ENCODE results near the gene DPH2. TPM values are rescaled to one million over a fixed set of nuclear protein-coding genes. Genes with fewer than 3 reads are reported as not detected.

DPH2 gene
- total RNA-seq, 1 donor, result 6.7 TPM

DNA sequence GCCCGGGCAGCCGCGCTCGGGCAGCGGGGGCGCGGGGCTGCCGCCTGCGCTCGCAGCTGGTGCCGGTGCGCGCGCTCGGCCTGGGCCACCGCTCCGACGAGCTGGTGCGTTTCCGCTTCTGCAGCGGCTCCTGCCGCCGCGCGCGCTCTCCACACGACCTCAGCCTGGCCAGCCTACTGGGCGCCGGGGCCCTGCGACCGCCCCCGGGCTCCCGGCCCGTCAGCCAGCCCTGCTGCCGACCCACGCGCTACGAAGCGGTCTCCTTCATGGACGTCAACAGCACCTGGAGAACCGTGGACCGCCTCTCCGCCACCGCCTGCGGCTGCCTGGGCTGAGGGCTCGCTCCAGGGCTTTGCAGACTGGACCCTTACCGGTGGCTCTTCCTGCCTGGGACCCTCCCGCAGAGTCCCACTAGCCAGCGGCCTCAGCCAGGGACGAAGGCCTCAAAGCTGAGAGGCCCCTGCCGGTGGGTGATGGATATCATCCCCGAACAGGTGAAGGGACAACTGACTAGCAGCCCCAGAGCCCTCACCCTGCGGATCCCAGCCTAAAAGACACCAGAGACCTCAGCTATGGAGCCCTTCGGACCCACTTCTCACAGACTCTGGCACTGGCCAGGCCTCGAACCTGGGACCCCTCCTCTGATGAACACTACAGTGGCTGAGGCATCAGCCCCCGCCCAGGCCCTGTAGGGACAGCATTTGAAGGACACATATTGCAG, 33.2 kb upstream of the DPH2 start:
- no peaks in the 10 kb centered on the region for H3K9me3 ChIP-seq (ENCODE audit: low read depth, low read length)
- no peak overlapping the region for H3K4me3 ChIP-seq (ENCODE audit: low read length)
- peaks cover 32% of the 10 kb centered on the region for H3K4me1 ChIP-seq (ENCODE audit: insufficient read depth, low read length)
- peaks cover 16% of the 10 kb centered on the region for H3K27me3 ChIP-seq (ENCODE audit: insufficient read depth, low read length)

DNA sequence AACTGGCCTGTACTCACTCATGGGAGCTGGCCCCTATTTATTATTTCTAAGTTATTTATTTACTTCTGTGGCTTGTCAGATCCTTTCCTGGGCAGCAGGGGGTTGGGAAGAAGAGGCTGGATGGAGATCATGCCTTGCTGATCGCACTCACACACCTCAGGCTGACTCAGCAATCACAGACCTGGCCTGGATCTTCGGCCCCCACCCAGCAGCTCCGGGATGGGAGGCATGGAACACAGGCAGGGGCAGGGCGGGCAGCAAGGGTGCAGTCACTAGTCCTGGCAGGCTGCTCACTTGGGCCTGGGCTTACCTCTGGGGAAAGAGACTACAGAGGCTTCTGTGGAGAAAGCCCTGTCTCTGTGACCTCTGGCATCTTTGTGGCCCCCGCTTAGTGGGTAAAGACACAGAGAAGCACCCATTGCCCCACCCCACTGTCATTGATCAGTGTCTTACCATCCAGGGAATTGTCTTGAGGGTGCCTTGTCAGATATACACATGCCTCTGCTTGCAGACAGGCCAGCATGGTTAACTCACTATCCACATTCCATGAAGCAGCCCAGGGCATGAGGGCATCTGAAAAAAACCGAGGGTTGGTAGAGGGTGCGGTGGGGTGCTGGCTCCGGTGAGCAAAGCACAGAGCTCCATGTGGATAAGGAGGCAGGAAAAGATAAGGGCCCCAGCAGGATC, 32.5 kb upstream of the DPH2 start:
- no peaks in the 10 kb centered on the region for H3K9me3 ChIP-seq (ENCODE audit: low read depth, low read length)
- H3K4me1 ChIP-seq (ENCODE audit: insufficient read depth, low read length), result peaks cover 32% of the 10 kb centered on the region
- H3K27me3 ChIP-seq (ENCODE audit: insufficient read depth, low read length), result peaks cover 16% of the 10 kb centered on the region
- no peak overlapping the region for H3K4me3 ChIP-seq (ENCODE audit: low read length)

DNA sequence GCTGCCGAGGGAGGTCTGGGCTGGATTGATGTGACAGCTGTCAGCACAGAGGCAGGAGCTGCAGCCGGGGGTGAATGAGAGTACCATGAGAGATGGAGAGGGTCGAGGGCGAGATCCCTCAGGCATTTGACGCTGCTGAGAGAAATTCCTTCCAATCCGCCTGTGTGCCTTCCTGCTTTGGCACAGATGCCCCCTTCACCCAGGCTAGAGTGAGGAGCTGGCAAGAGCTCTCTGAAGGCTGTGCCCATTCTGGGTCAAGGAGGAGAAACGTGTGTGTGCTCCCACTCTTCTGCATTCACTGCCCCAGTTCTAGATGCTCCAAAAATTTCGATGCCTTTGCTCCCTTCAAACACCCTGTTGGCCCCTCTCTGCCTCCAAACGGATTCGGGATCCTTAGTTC, 31.4 kb upstream of the DPH2 start:
- Histone ChIP-seq H3K4me1 (ENCODE audit: insufficient read depth, low read length) (peaks cover 27% of the 10 kb centered on the region), H3K4me3 (ENCODE audit: low read length) (no peak overlapping the region), H3K27me3 (ENCODE audit: insufficient read depth, low read length) (peaks cover 16% of the 10 kb centered on the region), H3K9me3 (ENCODE audit: low read depth, low read length) (no peaks in the 10 kb centered on the region)

DNA sequence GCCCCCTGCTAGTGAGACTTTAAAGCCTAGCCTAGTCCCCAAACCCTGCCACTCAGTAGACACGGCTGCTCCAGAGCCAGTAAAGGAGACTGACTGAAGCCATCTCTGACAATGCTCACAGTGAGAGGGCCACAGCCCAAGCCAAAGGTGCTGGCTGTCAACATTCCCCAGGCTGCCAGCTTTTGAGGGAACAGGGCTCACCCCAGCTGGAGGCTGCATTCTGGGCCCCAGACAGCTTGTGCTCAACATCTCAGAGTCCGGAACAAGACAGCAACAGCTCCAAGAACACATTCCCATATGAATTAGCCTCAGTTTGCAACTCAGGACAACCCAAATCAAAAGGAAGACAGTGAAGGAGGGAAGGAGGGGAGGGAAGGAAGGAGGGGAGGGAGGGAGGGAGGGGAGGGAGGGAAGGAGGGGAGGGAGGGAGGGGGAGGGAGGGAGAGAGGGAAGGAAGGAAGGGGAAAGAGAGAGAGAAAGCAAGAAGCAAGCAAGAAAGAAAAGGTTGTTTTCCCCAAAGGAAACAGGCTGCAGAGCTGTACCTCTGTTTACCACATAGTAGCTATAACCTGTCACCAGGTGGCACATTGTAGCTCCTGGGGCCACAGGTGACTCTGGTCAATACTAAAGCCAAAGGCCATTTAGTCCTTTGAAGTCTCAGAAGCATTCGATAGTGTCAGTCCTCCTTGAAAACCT, 30.8 kb upstream of the DPH2 start:
- H3K27me3 ChIP-seq (ENCODE audit: insufficient read depth, low read length), result peaks cover 12% of the 10 kb centered on the region
- H3K4me1 ChIP-seq (ENCODE audit: insufficient read depth, low read length), result peaks cover 20% of the 10 kb centered on the region
- no peak overlapping the region for H3K4me3 ChIP-seq (ENCODE audit: low read length)
- no peaks in the 10 kb centered on the region for H3K9me3 ChIP-seq (ENCODE audit: low read depth, low read length)

DNA sequence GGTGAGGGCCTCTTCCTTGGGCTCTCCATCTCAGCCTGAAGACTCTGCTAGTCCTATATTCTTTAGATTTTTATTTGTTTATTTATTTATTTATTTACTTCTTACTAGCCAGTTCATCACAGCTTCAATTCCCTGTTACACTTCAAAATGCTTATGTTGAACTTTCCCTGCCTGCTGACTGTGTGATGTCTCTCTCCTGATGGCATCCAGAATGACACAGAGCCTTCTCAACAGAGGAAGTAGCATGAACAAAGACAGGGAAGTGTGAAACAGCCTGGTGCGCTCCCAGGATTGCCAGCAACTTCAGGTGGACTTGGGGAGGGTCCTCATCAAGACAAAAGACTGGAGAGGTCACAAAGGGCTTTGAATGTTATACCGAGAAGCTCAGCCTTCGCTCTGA, 27.4 kb upstream of the DPH2 start:
- Histone ChIP-seq H3K4me1 (ENCODE audit: insufficient read depth, low read length) (peaks cover 15% of the 10 kb centered on the region), H3K9me3 (ENCODE audit: low read depth, low read length) (no peaks in the 10 kb centered on the region), H3K27me3 (ENCODE audit: insufficient read depth, low read length) (no peaks in the 10 kb centered on the region), H3K4me3 (ENCODE audit: low read length) (no peak overlapping the region)

DNA sequence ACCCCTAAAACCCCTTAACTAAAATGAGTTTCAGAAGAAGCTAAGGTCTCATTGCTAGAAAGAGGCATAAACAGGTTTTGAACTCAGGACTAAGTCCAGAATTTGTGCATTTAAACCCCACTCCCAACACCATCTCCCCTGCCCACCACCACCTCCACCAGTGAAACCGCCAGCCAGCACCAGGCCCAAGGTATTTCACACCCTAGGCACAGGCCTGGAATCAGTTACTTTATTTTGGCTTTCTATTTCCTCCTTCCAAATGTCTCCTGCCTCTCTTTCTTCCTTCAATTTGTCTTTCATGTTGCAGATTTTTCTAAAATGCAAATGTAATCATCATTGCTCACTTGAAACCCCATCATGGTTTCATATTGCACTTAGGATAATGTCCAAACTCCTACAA, 24.9 kb upstream of the DPH2 start:
- H3K4me1 ChIP-seq (ENCODE audit: insufficient read depth, low read length), result peaks cover 20% of the 10 kb centered on the region
- no peak overlapping the region for H3K4me3 ChIP-seq (ENCODE audit: low read length)
- no peaks in the 10 kb centered on the region for H3K27me3 ChIP-seq (ENCODE audit: insufficient read depth, low read length)
- H3K9me3 ChIP-seq (ENCODE audit: low read depth, low read length), result no peaks in the 10 kb centered on the region

DNA sequence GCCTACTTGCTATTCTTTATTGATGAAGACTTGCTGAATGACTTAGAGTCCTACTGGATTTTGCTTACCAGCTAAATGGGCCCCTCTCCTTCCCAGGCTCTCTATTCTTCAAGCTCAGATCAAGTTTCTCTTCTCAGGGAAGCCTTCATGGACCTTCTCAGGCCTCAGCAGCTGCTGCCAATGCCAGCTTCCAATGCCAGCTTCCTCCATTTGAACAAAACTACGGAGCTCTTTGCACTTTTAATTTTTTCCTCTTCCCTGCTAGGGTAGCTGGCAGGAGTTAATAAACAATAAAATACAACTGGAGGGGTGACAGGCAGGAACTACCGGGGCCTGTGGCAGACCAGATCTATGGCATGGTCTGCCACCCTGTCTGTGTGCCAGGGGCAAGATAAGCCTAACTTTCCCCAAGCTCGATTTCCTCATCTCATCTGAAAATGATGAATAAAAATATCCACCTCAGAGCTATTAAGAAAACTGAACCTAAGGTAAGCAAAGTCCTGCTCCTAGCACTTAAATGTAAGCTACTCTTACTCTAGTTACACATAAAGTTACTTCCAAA, 24.1 kb upstream of the DPH2 start:
- no peaks in the 10 kb centered on the region for H3K9me3 ChIP-seq (ENCODE audit: low read depth, low read length)
- H3K27me3 ChIP-seq (ENCODE audit: insufficient read depth, low read length), result no peaks in the 10 kb centered on the region
- H3K4me1 ChIP-seq (ENCODE audit: insufficient read depth, low read length), result peaks cover 20% of the 10 kb centered on the region
- H3K4me3 ChIP-seq (ENCODE audit: low read length), result peak overlapping the region; percentile 74

DNA sequence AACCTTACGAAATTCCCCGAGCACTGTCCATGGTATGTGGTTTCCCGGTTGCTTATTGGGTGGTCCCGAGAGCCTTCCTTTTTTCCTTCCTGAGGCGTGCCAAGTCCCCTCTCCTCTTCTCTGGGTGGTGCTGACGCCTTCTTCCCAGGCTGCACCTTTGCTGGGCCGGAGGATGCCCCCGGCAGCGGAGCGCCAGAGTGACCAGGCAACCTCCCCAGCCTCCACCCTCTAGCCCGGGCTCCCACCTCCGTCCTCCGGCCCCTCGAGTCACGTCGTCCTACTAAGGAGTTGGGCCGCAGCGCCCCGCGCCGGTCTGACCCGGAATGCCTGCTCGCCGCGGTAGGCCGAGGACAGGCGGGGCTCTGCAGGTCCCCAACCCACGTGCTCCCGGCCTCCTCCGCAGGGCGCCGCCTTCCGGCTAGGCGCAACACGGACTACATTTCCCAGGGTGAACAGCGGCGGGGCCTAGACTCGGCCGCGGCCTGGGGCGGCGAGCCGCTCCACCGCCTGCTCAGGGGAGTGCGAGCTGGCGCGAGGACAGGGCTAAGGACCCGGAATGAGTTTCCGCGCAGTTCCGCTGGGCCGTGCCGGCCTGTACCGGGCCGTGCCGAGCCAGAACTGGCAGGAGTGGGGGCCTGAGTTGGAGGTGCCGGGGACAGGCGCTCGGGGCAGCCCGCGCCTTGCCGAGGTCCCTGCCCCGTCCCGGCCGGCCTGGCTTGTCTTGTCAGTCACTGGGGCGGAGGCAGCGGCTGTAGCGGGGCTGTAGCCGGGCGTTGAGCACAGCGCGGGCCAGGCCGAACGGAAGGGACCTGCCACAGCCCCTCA, 23.4 kb upstream of the DPH2 start, which contains the start of gene IPO13:
Gene IPO13 (plus strand): TSS at position 715 of the 825 bp plus-strand sequence. CDS start 651 bp downstream, outside the sequence.
- Histone ChIP-seq H3K27me3 (ENCODE audit: insufficient read depth, low read length) (no peaks in the 10 kb centered on the region), H3K4me3 (ENCODE audit: low read length) (peak within 1 kb of the TSS; percentile 74), H3K9me3 (ENCODE audit: low read depth, low read length) (no peaks in the 10 kb centered on the region)

DNA sequence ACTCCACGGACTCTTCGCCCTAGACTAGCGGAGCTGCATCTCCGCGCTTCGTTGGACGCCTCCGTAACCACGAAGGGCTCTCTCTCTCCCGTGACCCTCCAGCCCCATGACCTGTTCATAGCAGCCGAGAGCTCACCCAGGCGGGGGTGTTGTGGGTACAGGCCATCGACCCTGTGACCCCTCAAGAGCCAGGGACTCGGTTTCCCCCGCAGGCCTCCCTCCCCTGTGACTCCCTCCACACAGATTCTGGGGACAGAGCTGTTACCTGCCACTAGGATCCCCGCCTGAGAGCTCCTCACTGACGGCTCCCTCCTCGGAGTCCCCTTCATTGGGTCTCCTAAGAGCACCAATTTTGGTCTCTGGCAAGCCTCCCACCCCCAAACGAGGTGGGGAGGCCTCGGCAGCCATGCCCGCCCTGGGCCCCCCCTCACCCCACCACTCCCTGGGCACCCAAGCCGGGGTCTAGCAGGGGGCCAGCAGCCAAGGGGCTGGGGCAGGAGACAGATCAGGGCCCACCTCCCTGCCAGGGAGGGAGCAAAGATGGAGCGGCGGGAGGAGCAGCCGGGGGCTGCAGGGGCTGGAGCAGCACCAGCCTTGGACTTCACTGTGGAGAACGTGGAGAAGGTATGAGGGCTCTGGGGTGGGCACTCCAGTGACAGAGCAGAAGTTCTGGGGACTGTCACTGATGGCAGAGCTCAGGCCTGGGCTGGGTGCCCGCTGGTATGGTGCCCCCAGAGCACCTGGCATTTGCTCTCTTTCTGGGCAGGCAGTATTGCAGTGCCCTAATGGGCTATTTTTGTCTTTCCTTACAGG, 22.5 kb upstream of the DPH2 start:
- H3K9me3 ChIP-seq (ENCODE audit: low read depth, low read length), result no peaks in the 10 kb centered on the region
- peak overlapping the region; percentile 74 for H3K4me3 ChIP-seq (ENCODE audit: low read length)

More for the DNA sequence above, 23.4 kb upstream of the DPH2 start, which contains the start of gene IPO13:
- peaks cover 20% of the 10 kb centered on the region for H3K4me1 ChIP-seq (ENCODE audit: insufficient read depth, low read length)

DNA sequence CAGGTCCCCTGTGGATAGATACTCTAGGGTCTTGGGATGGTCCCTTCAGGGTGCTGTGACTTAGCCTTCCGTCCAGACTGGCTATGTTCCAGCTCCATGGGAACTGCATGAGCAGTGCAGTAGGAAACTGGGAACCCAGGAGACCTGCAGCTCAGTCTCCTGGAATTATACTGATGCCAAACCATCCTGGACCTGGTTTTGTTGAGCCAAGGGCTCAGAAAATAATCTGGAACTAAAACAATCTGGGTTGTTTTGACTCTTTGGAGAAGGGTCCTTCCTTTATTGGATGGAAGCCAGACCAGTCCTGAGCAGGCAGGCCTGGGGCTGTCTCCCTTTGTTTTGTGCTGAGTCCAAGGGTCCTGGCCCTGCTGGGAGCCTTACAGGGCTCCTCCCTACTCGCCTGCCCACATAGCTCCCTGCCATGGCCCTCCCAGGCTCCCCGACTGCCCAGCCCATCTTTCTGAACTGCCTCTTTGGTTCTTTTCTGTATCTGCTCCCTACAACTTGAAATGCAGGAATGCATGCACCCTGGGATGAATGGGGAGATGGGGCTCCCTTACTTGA, 21.9 kb upstream of the DPH2 start:
- peaks cover 20% of the 10 kb centered on the region for H3K4me1 ChIP-seq (ENCODE audit: insufficient read depth, low read length)
- H3K4me3 ChIP-seq (ENCODE audit: low read length), result no peak overlapping the region
- H3K27me3 ChIP-seq (ENCODE audit: insufficient read depth, low read length), result no peaks in the 10 kb centered on the region
- H3K9me3 ChIP-seq (ENCODE audit: low read depth, low read length), result no peaks in the 10 kb centered on the region

More for the DNA sequence above, 22.5 kb upstream of the DPH2 start:
- peaks cover 20% of the 10 kb centered on the region for H3K4me1 ChIP-seq (ENCODE audit: insufficient read depth, low read length)
- no peaks in the 10 kb centered on the region for H3K27me3 ChIP-seq (ENCODE audit: insufficient read depth, low read length)

DNA sequence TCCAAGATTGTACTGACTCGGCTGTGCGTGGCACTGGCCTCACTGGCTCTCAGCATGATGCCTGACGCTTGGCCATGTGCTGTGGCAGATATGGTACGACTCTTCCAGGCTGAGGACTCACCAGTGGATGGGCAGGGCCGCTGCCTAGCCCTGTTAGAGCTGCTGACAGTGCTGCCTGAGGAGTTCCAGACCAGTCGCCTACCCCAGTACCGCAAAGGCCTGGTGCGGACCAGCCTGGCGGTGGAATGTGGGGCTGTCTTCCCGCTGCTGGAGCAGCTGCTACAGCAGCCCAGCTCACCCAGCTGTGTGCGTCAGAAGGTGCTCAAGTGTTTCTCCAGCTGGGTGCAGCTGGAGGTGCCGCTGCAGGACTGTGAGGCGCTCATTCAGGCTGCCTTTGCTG, 20.1 kb upstream of the DPH2 start:
- no peaks in the 10 kb centered on the region for H3K27me3 ChIP-seq (ENCODE audit: insufficient read depth, low read length)
- no peaks in the 10 kb centered on the region for H3K9me3 ChIP-seq (ENCODE audit: low read depth, low read length)
- no peak overlapping the region for H3K4me3 ChIP-seq (ENCODE audit: low read length)
- H3K4me1 ChIP-seq (ENCODE audit: insufficient read depth, low read length), result peaks cover 20% of the 10 kb centered on the region

DNA sequence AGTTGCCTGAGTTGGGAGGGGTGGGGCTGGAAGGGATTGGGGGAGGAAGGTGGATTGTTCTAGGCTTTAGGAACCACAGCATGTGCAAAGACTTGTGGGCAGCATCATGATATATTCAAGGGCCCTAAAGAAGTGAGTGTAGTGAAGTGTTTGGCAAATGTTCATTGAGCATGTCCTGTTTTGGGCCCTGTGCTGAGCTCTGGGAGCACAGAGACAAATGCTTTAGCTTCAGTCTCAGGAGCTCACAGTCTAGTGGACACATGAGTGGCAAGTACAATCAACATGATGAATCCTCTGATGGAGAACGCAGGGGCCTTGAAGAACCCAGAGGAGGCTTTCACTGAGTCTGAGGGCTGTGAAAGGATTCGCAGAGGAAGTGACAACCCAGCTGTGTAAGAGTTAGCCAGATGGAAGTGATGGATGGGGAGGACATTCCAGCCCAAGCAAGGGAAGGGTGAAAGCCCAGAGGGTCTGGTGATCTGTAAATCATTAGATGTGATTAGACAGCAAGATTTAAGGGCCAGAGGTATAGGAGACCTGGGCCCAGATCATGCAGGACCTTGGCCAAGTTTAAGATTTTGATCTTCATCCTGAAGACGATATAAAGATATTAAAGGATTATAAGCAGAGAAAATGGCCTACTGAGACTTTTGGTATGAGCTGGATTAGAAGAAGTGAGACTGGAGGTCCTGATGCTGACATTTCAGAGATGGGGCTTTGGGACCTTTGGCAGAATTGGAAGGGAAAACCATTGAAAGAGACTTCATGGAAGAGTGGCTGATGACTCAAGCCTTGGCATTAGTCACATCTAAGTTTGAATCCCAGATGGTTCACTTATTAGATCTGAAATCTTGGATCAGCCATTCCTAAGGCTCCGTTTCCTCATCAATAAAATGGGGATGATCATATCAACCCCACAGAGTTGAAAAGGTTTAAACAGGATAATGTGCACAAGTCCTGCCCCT, 18.5 kb upstream of the DPH2 start:
- H3K9me3 ChIP-seq (ENCODE audit: low read depth, low read length), result no peaks in the 10 kb centered on the region
- no peak overlapping the region for H3K4me3 ChIP-seq (ENCODE audit: low read length)

More for the DNA sequence above, 18.5 kb upstream of the DPH2 start:
- Histone ChIP-seq H3K27me3 (ENCODE audit: insufficient read depth, low read length) (no peaks in the 10 kb centered on the region), H3K4me1 (ENCODE audit: insufficient read depth, low read length) (peaks cover 12% of the 10 kb centered on the region)

Data from mononuclear cell (primary cell).